ENCODE data around the gene C1orf21. TPM values are rescaled to one million over a fixed set of nuclear protein-coding genes. Genes with fewer than 3 reads are reported as not detected.

Gene C1orf21
- total RNA-seq (2012; rRNA removed) (9.9 and 15.8 TPM in 2 replicates), polyA plus RNA-seq (2012; rRNA removed) (5.9 and 6.4 TPM in 2 replicates), Bru-seq, nascent RNA (percentile 65 among the genes with signal in this experiment), BruChase-seq, experiment 1, labeled RNA remaining after a 6-hour chase (percentile 50 among the genes with signal in this experiment), BruChase-seq, experiment 2, labeled RNA remaining after a 2-hour chase (percentile 53 among the genes with signal in this experiment)
- 0.59 and 0.69 TPM in 2 replicates for polyA plus RNA-seq (2012; cell fraction: cytosol; rRNA removed)
- polyA plus RNA-seq (2012; cell fraction: nucleus; rRNA removed; ENCODE audit: low replicate concordance): 0.55 and 3.0 TPM in 2 replicates
- long read RNA-seq, full-length matches to known transcripts: 12 of 12 reads
- long read RNA-seq, partial matches to known transcripts: 0 of 12 reads
- long read RNA-seq, other reads (novel, unspliced or antisense): 0 of 12 reads

GRCh38 chr1:184386312-184387068, at the start of gene C1orf21:
TSS of gene C1orf21 (plus strand) at chr1:184387029. CDS start at chr1:184477510, 90,481 bp downstream.
- 0 out of 2 replicates have a peak within 1 kb of the TSS, but pooled peaks have one; percentile 24 for H2AK5ac ChIP-seq (ENCODE audit: low read depth, low read length)
- ChIA-PET CTCF (interaction anchor here (0.6 to 1.3 kb wide), 7 partner anchors 21 to 331 kb away, joined by 3 to 9 read pairs (median 3); no protein-coding TSS in a partner anchor), POLR2A (ENCODE audit: unreplicated experiment) (interaction anchor here (0.6 to 1.1 kb wide), 4 partner anchors 106 to 368 kb away, joined by 3 to 14 read pairs (median 4); partner anchors contain the start of gene EDEM3)
- peak within 1 kb of the TSS; percentile 60 for H3K27ac ChIP-seq (ENCODE audit: insufficient read depth, low read length)
- peak within 1 kb of the TSS; percentile 63 for H3K9ac ChIP-seq (ENCODE audit: low read depth, low read length)
- peak within 1 kb of the TSS; percentile 29 to 70; a peak in 3 of 4 replicates for H4K8ac ChIP-seq (ENCODE audit: low read depth in 2 of 2, low read length in 2 of 2)
- H3K23ac ChIP-seq (ENCODE audit: low read depth, low read length): peak within 1 kb of the TSS; percentile 91
- H3K4me1 ChIP-seq (ENCODE audit: control insufficient read depth, insufficient read depth, low read length): peaks cover 4% of the 10 kb centered on the region; the same call in 1 of the 2 replicates
- intact Hi-C loops (cut with micrococcal nuclease): loop anchor here (1.0 to 10.0 kb wide), 7 partner anchors 89 to 752 kb away; partner anchors contain the start of gene ARPC5
- peak within 1 kb of the TSS; percentile 52; the same call in 1 of the 2 replicates for H2BK120ac ChIP-seq (ENCODE audit: low read depth, low read length)
- peak within 1 kb of the TSS; percentile 61 for H3K4me3 ChIP-seq (ENCODE audit: insufficient read depth, low read depth, low read length)
- H3K27me3 ChIP-seq (ENCODE audit: control insufficient read depth, insufficient read depth, low read length): peaks cover 7% of the 10 kb centered on the region
- H3K79me1 ChIP-seq (ENCODE audit: low read depth in 1 of 2, low read length in 2 of 2): peaks cover 16 to 32% of the 10 kb centered on the region in 2 experiments; a peak in 3 of 4 replicates
- 0 out of 2 replicates have a peak within 1 kb of the TSS, but pooled peaks have one; percentile 5 for H4K91ac ChIP-seq (ENCODE audit: insufficient read depth, low read depth, low read length)
- peak within 1 kb of the TSS; percentile 83 for H2AK9ac ChIP-seq (replicated peaks; ENCODE audit: low read depth, low read length, poor library complexity)
- peak within 1 kb of the TSS; percentile 79 for H3K14ac ChIP-seq (replicated peaks; ENCODE audit: low read depth, low read length)
- no TSS peak for BruUV-seq (replicated peaks)
- ATAC-seq (ENCODE audit: low read depth) (peak; percentile 96), DNase-seq (peak; percentile 84)
- H2BK20ac ChIP-seq (ENCODE audit: low read depth, low read length): no peak within 1 kb of the TSS
- in situ Hi-C loops (cut with MboI; ENCODE audit: low sequenced_read_pairs): no loop called here
- peak within 1 kb of the TSS; percentile 85 for H3K4me2 ChIP-seq (ENCODE audit: low read depth, low read length)
- peak within 1 kb of the TSS; percentile 97 for H2AFZ ChIP-seq (replicated peaks; ENCODE audit: low read length, poor library complexity)
- TF ChIP-seq NFE2L2 (IDR thresholded peaks at IDR 0.05; ENCODE audit: low read depth, low read length) (no peak), MXI1 (IDR thresholded peaks at IDR 0.05; ENCODE audit: borderline replicate concordance, low read depth, low read length) (0 out of 2 replicates have a peak, but pooled peaks have one; percentile 50), SMC3 (IDR thresholded peaks at IDR 0.05; ENCODE audit: low read depth, low read length) (no peak; the same call in 1 of the 2 replicates), MAZ (IDR thresholded peaks at IDR 0.05; ENCODE audit: borderline replicate concordance, low read depth, low read length) (peak; percentile 98), MAFK (IDR thresholded peaks at IDR 0.05; ENCODE audit: low read depth, low read length) (no peak)
- dilution Hi-C loops (cut with HindIII; ENCODE audit: low sequenced_read_pairs, unreplicated experiment): no loop called here
- H3K9me1 ChIP-seq (ENCODE audit: insufficient read depth, low read length): no peaks in the 10 kb centered on the region; the same call in 1 of the 2 replicates
- peak within 1 kb of the TSS; percentile 54; the same call in 1 of the 2 replicates for H3K56ac ChIP-seq (ENCODE audit: extremely low read depth, insufficient read depth, low read length)
- H4K5ac ChIP-seq (ENCODE audit: low read depth, low read length): no peak within 1 kb of the TSS
- no peak within 1 kb of the TSS; the same call in 1 of the 3 replicates for H2BK15ac ChIP-seq (ENCODE audit: low read depth, low read length)
- H4K20me1 ChIP-seq (ENCODE audit: insufficient read depth, low read length): peaks cover 3% of the 10 kb centered on the region; the same call in 1 of the 2 replicates
- H2BK5ac ChIP-seq (ENCODE audit: low read depth, low read length, poor library complexity, severe bottlenecking): peak within 1 kb of the TSS; percentile 44
- WGBS, 2 experiments (ENCODE audit: extremely low coverage in 2 of 2, insufficient read length in 1 of 2): 0% methylated on average over 23 of the region's 73 CpGs; no CpG with 5 or more reads in 1 of the 2 experiments
- H3K18ac ChIP-seq (ENCODE audit: low read depth, low read length): no peak within 1 kb of the TSS
- peak within 1 kb of the TSS; percentile 84 for H3K4ac ChIP-seq (ENCODE audit: low read depth, low read length)
- no peaks in the 10 kb centered on the region for H3K36me3 ChIP-seq (ENCODE audit: control insufficient read depth, insufficient read depth, low read length)
- no peaks in the 10 kb centered on the region for H3K9me3 ChIP-seq (ENCODE audit: control insufficient read depth, insufficient read depth, low read length)
